Skeletal muscle satellite cell (primary cell): ENCODE measurements around the gene UBR4.
"Not testable (repeated sequence)": the region's sequence is repeated elsewhere in the genome, so short reads cannot be mapped to it uniquely, and the experiment has no call there.

Source experiments
- H3K27me3 ChIP-seq: 2 replicates; pipeline ENCODE4 v1.7.0; 2013; ENCODE audit warnings: low read length; ENCODE audit not compliant: control insufficient read depth, insufficient read depth
- H3K36me3 ChIP-seq: 2 replicates; pipeline ENCODE4 v1.7.0; 2013; ENCODE audit warnings: mild to moderate bottlenecking, control low read depth, low read length; ENCODE audit not compliant: insufficient read depth
- H3K4me1 ChIP-seq: 2 replicates; pipeline ENCODE4 v1.7.0; 2013; ENCODE audit warnings: low read length; ENCODE audit not compliant: control insufficient read depth, insufficient read depth
- H3K4me2 ChIP-seq: 2 replicates; pipeline ENCODE4 v1.7.0; 2013; ENCODE audit warnings: mild to moderate bottlenecking, low read length
- H3K4me3 ChIP-seq: 2 replicates; pipeline ENCODE4 v1.7.0; 2013; ENCODE audit warnings: low read length
- H3K9ac ChIP-seq: 2 replicates; pipeline ENCODE4 v1.7.0; 2013; ENCODE audit warnings: mild to moderate bottlenecking, low read depth, low read length, moderate library complexity
- H3K9me3 ChIP-seq: replicated peaks from 2 replicates; pipeline ENCODE4 v1.7.0; 2013; ENCODE audit warnings: mild to moderate bottlenecking, control low read depth, low read length

The UBR4 gene

DNA sequence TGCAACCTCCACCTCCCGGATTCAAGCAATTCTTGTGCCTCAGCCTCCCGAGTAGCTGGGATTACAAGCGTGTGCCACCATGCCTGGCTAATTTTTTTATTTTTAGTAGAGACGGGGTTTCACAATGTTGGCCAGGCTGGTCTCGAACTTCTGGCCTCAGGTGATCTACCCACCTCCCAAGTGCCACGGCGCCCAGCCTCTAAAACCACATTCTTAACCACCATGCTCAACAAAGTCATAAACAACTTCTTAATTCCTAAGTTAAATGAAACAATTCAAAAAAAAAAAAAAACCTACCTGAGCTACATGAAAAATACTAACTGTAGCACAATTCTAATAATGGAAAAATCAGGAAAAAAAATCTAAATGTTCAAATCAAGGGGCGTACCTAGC is 29.8 kb downstream of the UBR4 start:
- peaks cover 90% of the 10 kb centered on the region for H3K36me3 ChIP-seq
- H3K27me3 ChIP-seq, H3K4me3 ChIP-seq, H3K9me3 ChIP-seq, H3K4me1 ChIP-seq, H3K4me2 ChIP-seq, H3K9ac ChIP-seq: not testable (repeated sequence)

DNA sequence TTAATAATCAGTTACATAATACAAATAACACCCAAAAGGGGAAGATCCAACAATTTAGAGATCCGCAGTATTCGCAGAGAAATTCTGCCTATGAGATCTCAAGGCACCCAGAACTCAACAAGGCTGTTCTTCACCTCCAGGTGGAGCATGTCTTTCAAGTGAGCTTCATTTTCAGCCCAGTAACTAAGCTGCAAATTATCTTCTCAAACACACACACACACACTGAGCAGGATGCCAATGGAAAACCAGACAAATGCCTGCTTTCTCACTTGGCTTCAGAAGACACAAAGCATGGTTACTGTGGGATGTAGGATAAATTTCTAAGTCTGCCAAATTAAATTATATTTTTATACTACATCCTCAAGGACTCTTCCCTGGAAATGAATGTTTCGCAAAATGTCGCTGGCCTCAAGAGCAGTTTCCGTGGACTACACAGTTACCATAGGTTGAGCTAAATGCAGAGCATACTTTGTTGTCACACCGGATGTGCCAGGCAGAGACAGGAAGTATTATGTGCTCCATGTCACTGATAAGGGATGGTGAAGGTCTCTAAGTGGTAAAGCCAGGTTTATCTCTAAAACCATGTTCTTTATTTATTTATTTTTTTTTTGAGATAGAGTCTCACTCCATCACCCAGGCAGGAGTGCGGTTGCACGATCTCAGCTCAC is 30.3 kb downstream of the UBR4 start:
- H3K27me3 ChIP-seq: no peaks in the 10 kb centered on the region

DNA sequence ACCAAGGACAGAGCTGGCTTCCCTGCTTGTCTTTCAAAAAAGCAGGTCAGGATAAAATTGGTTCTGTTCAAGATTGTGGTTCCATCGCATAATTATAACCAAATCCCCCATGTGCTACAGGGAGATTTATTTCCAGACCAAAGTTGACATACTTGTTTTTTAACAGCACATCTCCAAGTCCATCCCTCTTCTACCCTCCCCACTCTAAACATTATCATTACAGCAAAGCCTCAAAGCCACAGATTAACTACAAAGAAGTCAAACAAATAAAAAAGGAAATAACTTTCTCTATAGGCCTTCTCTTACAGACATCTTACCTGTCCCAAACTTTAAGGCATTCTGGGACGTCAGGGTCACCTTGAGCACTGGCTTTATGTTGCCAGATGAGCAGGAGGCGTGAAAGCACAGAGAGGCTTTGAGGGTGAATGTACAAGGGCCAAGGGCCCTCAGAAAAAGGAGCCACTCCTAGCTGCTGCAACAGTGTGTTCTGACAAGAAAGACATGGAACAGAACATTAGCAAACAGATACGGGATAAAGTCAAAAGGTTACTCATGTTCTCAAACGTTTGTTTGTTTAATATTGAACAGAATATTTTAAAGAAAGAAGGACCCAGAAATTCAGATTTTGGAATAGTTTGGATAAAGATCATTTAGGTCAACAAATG is 31.2 kb downstream of the UBR4 start:
- Histone ChIP-seq H3K9ac (no peak overlapping the region), H3K4me1 (no peaks in the 10 kb centered on the region), H3K9me3 (no peaks in the 10 kb centered on the region), H3K36me3 (peaks cover 92% of the 10 kb centered on the region), H3K4me3 (no peak overlapping the region), H3K27me3 (no peaks in the 10 kb centered on the region), H3K4me2 (no peak overlapping the region)

More for the DNA sequence above, 30.3 kb downstream of the UBR4 start:
- H3K36me3 ChIP-seq: peaks cover 92% of the 10 kb centered on the region
- no peaks in the 10 kb centered on the region for H3K9me3 ChIP-seq
- H3K9ac ChIP-seq: no peak overlapping the region
- H3K4me2 ChIP-seq: no peak overlapping the region
- no peaks in the 10 kb centered on the region for H3K4me1 ChIP-seq
- H3K4me3 ChIP-seq: no peak overlapping the region

DNA sequence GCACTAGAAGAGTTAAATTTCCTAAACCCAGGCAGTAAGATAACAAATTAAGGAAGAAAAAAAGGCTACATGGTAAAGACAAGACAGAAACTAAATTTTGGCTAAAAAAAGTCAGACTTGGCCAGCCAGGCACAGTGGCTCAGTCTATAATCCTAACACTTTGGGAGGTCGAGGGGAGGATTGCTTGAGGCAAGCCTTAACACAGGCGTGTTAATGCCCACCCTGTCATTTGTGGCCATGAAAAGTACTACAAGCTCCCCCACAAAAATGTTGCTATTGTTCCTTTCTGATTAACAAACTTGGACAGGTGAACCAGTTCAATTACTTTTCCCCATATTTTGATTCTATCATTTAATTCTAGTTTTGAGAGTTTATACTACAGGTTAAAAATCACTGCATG is 32.3 kb downstream of the UBR4 start:
- H3K36me3 ChIP-seq: peaks cover 93% of the 10 kb centered on the region
- no peak overlapping the region for H3K9ac ChIP-seq
- no peak overlapping the region for H3K4me3 ChIP-seq
- H3K4me2 ChIP-seq: no peak overlapping the region
- H3K9me3 ChIP-seq: no peaks in the 10 kb centered on the region
- H3K4me1 ChIP-seq: no peaks in the 10 kb centered on the region
- H3K27me3 ChIP-seq: no peaks in the 10 kb centered on the region

DNA sequence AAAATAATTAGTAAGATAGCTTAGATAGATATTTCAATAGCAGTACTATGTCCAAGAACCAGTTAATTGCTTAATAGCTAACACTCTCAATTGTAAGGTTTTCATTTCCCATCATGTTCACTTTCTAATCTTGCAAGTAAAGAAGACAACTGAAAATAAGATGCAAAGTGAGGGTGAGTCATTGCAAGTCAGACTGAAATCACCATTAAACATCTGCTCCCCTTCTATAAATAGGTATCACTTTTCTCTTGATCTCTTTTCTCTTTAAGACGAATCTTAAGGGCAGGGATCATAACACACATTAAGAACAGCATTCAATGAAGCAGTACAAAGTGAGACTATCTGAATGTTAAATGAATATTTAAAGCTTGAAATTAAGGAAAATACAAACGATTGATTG is 40.4 kb downstream of the UBR4 start:
- Histone ChIP-seq H3K36me3 (peaks cover 91% of the 10 kb centered on the region), H3K9me3 (no peaks in the 10 kb centered on the region), H3K9ac (no peak overlapping the region), H3K4me1 (peaks cover 13% of the 10 kb centered on the region), H3K4me2 (no peak overlapping the region), H3K4me3 (no peak overlapping the region), H3K27me3 (no peaks in the 10 kb centered on the region)

DNA sequence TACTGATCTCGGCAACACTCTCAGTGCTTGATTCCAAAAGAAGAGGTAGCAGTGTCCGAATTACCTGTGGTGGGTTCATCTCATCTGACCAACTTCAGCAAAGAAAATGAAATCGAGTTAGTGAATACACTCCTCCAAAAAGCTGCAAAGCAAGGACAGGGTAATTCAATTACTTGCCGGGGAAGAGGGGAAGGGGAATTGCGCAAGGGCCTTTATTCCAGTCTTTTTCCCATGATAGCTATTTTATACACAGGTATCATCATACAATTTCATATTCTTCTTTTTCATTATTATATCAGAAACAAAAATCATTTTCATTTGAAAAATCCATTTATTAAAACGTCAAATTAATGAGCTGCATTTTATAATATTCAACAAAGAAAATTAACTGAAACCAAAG is 42.9 kb downstream of the UBR4 start:
- Histone ChIP-seq H3K9me3 (no peaks in the 10 kb centered on the region), H3K4me1 (peaks cover 22% of the 10 kb centered on the region), H3K4me3 (no peak overlapping the region), H3K27me3 (no peaks in the 10 kb centered on the region), H3K4me2 (no peak overlapping the region), H3K9ac (no peak overlapping the region), H3K36me3 (peaks cover 92% of the 10 kb centered on the region)

DNA sequence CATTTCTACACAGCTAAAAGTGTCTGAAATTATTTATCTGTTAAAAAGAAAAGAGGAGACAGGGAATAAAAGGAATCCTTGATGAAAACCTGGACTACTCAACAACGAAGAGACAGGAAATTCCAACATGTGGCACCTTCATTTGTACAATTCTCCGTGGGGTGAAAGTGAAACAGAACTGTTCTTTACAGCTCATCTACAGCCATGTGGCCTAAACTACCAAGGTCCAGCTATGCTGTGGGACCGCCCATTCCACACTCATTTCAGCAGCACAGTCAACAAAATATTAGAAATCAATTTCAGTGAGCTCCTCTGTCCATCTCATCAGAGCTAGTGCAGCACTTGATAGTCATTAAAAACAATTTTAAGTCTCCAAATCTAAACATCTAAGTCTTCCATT is 44.0 kb downstream of the UBR4 start:
- H3K4me3 ChIP-seq: no peak overlapping the region
- no peaks in the 10 kb centered on the region for H3K27me3 ChIP-seq
- no peaks in the 10 kb centered on the region for H3K9me3 ChIP-seq
- peaks cover 22% of the 10 kb centered on the region for H3K4me1 ChIP-seq
- H3K36me3 ChIP-seq: peaks cover 93% of the 10 kb centered on the region
- no peak overlapping the region for H3K9ac ChIP-seq
- H3K4me2 ChIP-seq: no peak overlapping the region

DNA sequence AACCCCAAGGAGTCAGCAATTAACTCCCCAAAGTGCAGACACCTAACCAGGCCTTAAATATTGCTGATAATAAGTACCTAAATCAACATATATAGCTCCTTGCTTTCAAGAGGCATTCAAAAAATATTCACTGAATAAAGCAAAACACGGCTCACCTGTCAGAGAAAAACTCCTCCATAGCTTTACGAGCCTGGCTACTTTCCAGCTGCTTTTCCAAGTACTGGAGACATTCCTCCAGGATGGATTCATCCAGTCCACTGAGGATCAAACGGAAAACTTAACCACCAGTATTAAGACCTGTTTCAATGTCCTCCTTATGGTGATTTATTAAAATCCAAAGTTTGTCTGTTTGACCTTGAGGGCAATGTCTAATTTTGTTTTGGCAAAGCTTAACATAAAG is 44.6 kb downstream of the UBR4 start:
- no peaks in the 10 kb centered on the region for H3K27me3 ChIP-seq
- peaks cover 20% of the 10 kb centered on the region for H3K4me1 ChIP-seq
- H3K4me3 ChIP-seq: no peak overlapping the region
- no peak overlapping the region for H3K9ac ChIP-seq
- peaks cover 93% of the 10 kb centered on the region for H3K36me3 ChIP-seq
- H3K4me2 ChIP-seq: no peak overlapping the region
- no peaks in the 10 kb centered on the region for H3K9me3 ChIP-seq

DNA sequence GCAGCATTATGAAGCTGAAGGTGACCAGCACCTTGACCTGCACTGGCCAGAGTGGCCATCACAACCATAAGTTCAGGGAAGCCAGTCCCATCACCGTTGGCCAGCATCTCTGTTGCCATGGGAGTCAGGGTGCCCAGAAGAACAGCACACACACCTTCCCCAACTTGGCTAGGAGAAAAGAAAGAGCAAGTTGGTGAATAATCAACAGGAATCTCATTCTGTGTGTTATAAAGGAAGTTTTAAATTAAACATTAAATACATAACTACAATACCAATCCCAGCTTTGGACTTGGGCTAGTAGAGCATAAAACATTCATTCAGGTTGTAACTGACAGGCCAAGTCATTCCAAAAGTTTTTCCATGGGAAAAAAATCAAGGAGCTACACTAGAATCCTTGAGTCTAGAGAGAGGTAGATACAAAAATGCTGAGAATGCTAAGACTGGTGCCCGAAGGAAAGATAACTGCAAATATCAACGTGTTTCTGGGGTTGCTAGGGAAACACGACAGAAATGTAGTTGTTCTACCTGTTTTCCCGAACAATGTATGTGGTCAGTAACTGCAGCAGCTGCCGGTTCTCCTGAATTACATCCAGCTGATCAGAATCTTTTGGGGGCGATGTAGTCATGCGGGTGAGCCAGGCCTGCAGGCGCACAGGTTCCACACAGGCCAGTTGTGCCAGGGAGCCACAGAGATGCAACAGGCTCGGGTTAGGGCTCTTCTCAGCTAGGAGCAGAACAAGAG is 45.6 kb downstream of the UBR4 start:
- H3K27me3 ChIP-seq: no peaks in the 10 kb centered on the region
- peaks cover 98% of the 10 kb centered on the region for H3K36me3 ChIP-seq
- H3K4me1 ChIP-seq: peaks cover 10% of the 10 kb centered on the region
- H3K9ac ChIP-seq: no peak overlapping the region
- H3K4me3 ChIP-seq: no peak overlapping the region
- H3K9me3 ChIP-seq: no peaks in the 10 kb centered on the region
- H3K4me2 ChIP-seq: no peak overlapping the region

DNA sequence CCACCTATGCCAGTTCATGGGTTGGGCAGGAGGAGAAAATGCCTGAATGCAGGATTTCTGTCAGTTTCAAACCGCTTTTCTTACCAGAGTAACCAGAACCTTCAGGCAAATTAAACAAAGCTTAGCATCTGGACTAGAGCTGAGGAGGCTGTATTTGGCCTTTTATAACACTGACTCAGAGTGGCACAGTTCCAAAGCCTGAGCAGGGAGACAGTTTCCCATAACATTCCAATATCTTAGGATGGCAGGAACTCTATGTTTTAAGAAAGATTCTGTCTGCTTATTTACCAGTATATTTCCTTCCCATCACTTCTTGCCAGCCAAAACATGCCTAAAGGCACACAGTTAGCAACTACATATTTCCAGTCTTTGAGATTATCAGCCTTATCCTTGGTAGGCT is 46.8 kb downstream of the UBR4 start:
- Histone ChIP-seq H3K27me3 (no peaks in the 10 kb centered on the region), H3K9ac (no peak overlapping the region), H3K4me1 (peaks cover 9% of the 10 kb centered on the region), H3K4me2 (no peak overlapping the region), H3K36me3 (peaks cover 100% of the 10 kb centered on the region), H3K4me3 (no peak overlapping the region), H3K9me3 (no peaks in the 10 kb centered on the region)

DNA sequence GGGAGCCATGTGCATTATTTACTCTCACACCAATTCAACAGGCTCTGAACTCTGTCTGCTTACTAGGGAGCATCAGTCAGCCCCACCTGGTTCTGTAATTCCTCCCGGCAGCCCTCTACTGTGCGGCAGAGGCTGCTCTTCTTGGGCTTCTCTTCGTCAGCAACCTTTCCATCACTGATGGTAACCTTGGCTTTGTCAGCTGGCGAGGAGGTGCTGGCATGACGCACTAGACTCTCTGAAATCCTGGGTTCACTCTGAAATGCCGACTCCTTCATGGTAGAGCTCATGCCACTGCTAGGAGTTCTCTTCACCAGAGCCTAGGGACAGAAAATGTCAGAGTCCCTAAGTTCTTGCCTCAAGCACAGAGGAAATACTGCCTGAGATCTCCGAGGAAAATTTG is 49.2 kb downstream of the UBR4 start:
- Histone ChIP-seq H3K4me2 (no peak overlapping the region), H3K4me1 (peaks cover 9% of the 10 kb centered on the region), H3K36me3 (peaks cover 100% of the 10 kb centered on the region), H3K9ac (no peak overlapping the region), H3K27me3 (no peaks in the 10 kb centered on the region), H3K4me3 (no peak overlapping the region), H3K9me3 (no peaks in the 10 kb centered on the region)
